HG02642 (cell line): ENCODE results near the gene TCP1.
"Not testable (repeated sequence)": the region's sequence is repeated elsewhere in the genome, so short reads cannot be mapped to it uniquely, and the experiment has no call there.

ENCODE experiments used
- ATAC-seq: cut with Tn5 transposase; IDR thresholded peaks from one replicate; pipeline ENCODE4 v1.9.1; 2021; ENCODE audit warnings: mild to moderate bottlenecking; ENCODE audit not compliant: unreplicated experiment, poor library complexity

TCP1 gene

GRCh38 chr6:159748127-159748526 is 41.3 kb downstream of the TCP1 start:
- not testable (repeated sequence) for ATAC-seq

- ATAC-seq = no peak
Observed at GRCh38 chr6:159746759-159747158, 42.6 kb downstream of the TCP1 start.

- no peak for ATAC-seq
Observed at GRCh38 chr6:159745081-159745480, 44.3 kb downstream of the TCP1 start.

- no peak for ATAC-seq
Observed at GRCh38 chr6:159742165-159742564, 47.2 kb downstream of the TCP1 start.

- ATAC-seq = no peak
Observed at GRCh38 chr6:159739341-159739740, 50.1 kb downstream of the TCP1 start.

GRCh38 chr6:159736908-159737307 is 52.5 kb downstream of the TCP1 start:
- ATAC-seq = no peak

- not testable (repeated sequence) for ATAC-seq
Observed at GRCh38 chr6:159733395-159733794, 56.0 kb downstream of the TCP1 start.

GRCh38 chr6:159732550-159732949 is 56.9 kb downstream of the TCP1 start:
- ATAC-seq = not testable (repeated sequence)

GRCh38 chr6:159730332-159730676 is 59.1 kb downstream of the TCP1 start:
- ATAC-seq = no peak

- no peak for ATAC-seq
Observed at GRCh38 chr6:159729598-159730331, 59.6 kb downstream of the TCP1 start.

GRCh38 chr6:159728531-159728964 is 60.9 kb downstream of the TCP1 start:
- ATAC-seq = no peak
